Aorta (tissue), 5 donors: ENCODE measurements around the gene ARL9. TPM values are rescaled to one million over a fixed set of nuclear protein-coding genes. Genes with fewer than 3 reads are reported as not detected.

Experiments used
- ATAC-seq: fragments of 200-7000 bp; cut with Tn5 transposase; one replicate; pipeline ENCODE4 v1.9.1; 2022; ENCODE audit warnings: moderate library complexity; ENCODE audit not compliant: low FRiP score
- DNase-seq, 2 donors: peaks; one replicate each; pipeline ENCODE4 v3.0.0-alpha.2; 2020
- H3K27ac ChIP-seq, 2 donors: one replicate each; pipeline ENCODE4 v1.5.1; 2013; ENCODE audit warnings: low read length in 2 of 2, mild to moderate bottlenecking in 2 of 2, moderate library complexity in 2 of 2, control low read depth in 1 of 2, inconsistent platforms in 1 of 2, low read depth in 1 of 2
- H3K27me3 ChIP-seq, 2 donors: one replicate each; pipeline ENCODE4 v1.6.1; 2013; ENCODE audit warnings: control low read depth in 1 of 2, low read length in 1 of 2, mild to moderate bottlenecking in 1 of 2, moderate library complexity in 1 of 2; ENCODE audit not compliant: insufficient read depth in 2 of 2, control insufficient read depth in 1 of 2
- H3K36me3 ChIP-seq, 2 donors: one replicate each; pipeline ENCODE4 v1.6.1; 2013; ENCODE audit warnings: control low read depth in 1 of 2, low read length in 1 of 2, mild to moderate bottlenecking in 1 of 2; ENCODE audit not compliant: insufficient read depth in 2 of 2, control insufficient read depth in 1 of 2
- H3K4me1 ChIP-seq, 2 donors: one replicate each; pipeline ENCODE4 v1.6.1; 2013; ENCODE audit warnings: low read length in 2 of 2, control low read depth in 1 of 2, mild to moderate bottlenecking in 1 of 2, moderate library complexity in 1 of 2; ENCODE audit not compliant: insufficient read depth in 2 of 2, control insufficient read depth in 1 of 2
- H3K4me3 ChIP-seq, 2 donors: one replicate each; pipeline ENCODE4 v1.5.1; 2013; ENCODE audit warnings: low read length in 2 of 2, control low read depth in 1 of 2, mild to moderate bottlenecking in 1 of 2
- H3K9me3 ChIP-seq: one replicate; pipeline ENCODE4 v1.6.1; 2013; ENCODE audit warnings: mild to moderate bottlenecking, low read length; ENCODE audit not compliant: control insufficient read depth
- WGBS, 2 donors: extraction: QIAGEN DNeasy Blood & Tissue Kit; methylation state at CpG; one replicate each; pipeline ENCODE4 v1.1.7; 2013; 5-methylcytosine and 5-hydroxymethylcytosine counted together
- intact Hi-C, 2 donors: fragments of 100-400 bp; cut with DNase I; formaldehyde crosslinking; loops; one replicate each; pipeline versions ENCODE4 v1.14.2 to v1.15.0; 2022
- polyA plus RNA-seq, 2 donors: library from polyadenylated mRNA; stranded (reverse); fragments of 200-250 nt; gene quantifications; one replicate each; pipeline ENCODE4 v1.2.3, GENCODE V29; 2013
- total RNA-seq, 2 donors: library from RNA; stranded (reverse); fragmentation: NEBNext Ultra II Directional; extraction: Animal tissue kit (Norgen Biotek cat#: 25700); gene quantifications; one replicate each; pipeline ENCODE4 v1.2.1, GENCODE V29; 2021
- donor health status: healthy with polysubstance abuse.
- donor health status: Bipolar disorder and iron deficiency.
- donor health status: DM: no; HTN: no; CAD: no.
- donor health status: DM: no; HTN: no; CAD: no.
- donor health status: DM: yes; HTN: yes; CAD: no.

Gene ARL9
- total and polyA plus RNA-seq, 4 donors = 0.15 to 0.51 (median 0.49) TPM; not detected in 1

- H3K9me3 ChIP-seq = no peaks in the 10 kb centered on the region
- DNase-seq = no peak
- H3K4me3 ChIP-seq = no peak overlapping the region
- no peaks in the 10 kb centered on the region for H3K36me3 ChIP-seq
- 98 to 100% methylated on average over 1 of the region's 1 CpG for WGBS, 2 donors
- no peak for ATAC-seq
- no peaks in the 10 kb centered on the region for H3K27me3 ChIP-seq
- H3K4me1 ChIP-seq = no peaks in the 10 kb centered on the region
- intact Hi-C loops = no loop called here
- no peak overlapping the region for H3K27ac ChIP-seq
Measured at GRCh38 chr4:56512166-56512565, 6.6 kb downstream of the ARL9 start.

- Histone ChIP-seq H3K4me1 (no peaks in the 10 kb centered on the region), H3K27me3 (no peaks in the 10 kb centered on the region), H3K27ac (no peak overlapping the region), H3K9me3 (no peaks in the 10 kb centered on the region), H3K36me3 (no peaks in the 10 kb centered on the region), H3K4me3 (no peak overlapping the region)
- DNase-seq = no peak
- intact Hi-C loops = no loop called here
- no peak for ATAC-seq
- WGBS, 2 donors = 58 to 66% methylated on average over 2 of the region's 2 CpGs
Measured at GRCh38 chr4:56513517-56513916, 7.9 kb downstream of the ARL9 start.

- intact Hi-C loops = no loop called here
- WGBS, 2 donors = 2% methylated on average over 63 to 68 of the region's 68 CpGs
- DNase-seq (peak; percentile 92 to 96), ATAC-seq (peak; percentile 95)
- Histone ChIP-seq H3K4me3 (peak overlapping the region; percentile 37 to 75), H3K27ac (no peak overlapping the region), H3K4me1 (peaks cover 0 to 1% of the 10 kb centered on the region in 2 donors), H3K9me3 (no peaks in the 10 kb centered on the region), H3K27me3 (no peaks in the 10 kb centered on the region), H3K36me3 (no peaks in the 10 kb centered on the region)
Measured at GRCh38 chr4:56530269-56531148, 24.9 kb downstream of the ARL9 start.

- ATAC-seq (peak; percentile 26), DNase-seq (no peak)
- WGBS, 2 donors = 27 to 31% methylated on average over 11 of the region's 11 CpGs
- Histone ChIP-seq H3K36me3 (no peaks in the 10 kb centered on the region), H3K27me3 (no peaks in the 10 kb centered on the region), H3K27ac (no peak overlapping the region), H3K4me3 (peak overlapping the region in 1 of 2 donors; percentile 37), H3K9me3 (no peaks in the 10 kb centered on the region), H3K4me1 (peaks cover 0 to 1% of the 10 kb centered on the region in 2 donors)
- intact Hi-C loops = no loop called here
Measured at GRCh38 chr4:56531149-56531770, 25.7 kb downstream of the ARL9 start.

- 49 to 62% methylated on average over 4 of the region's 4 CpGs for WGBS, 2 donors
- Histone ChIP-seq H3K4me1 (peaks cover 0 to 1% of the 10 kb centered on the region in 2 donors), H3K9me3 (no peaks in the 10 kb centered on the region), H3K4me3 (no peak overlapping the region), H3K27ac (no peak overlapping the region), H3K27me3 (no peaks in the 10 kb centered on the region), H3K36me3 (no peaks in the 10 kb centered on the region)
- intact Hi-C loops = no loop called here
- DNase-seq (no peak), ATAC-seq (no peak)
Measured at GRCh38 chr4:56531823-56532222, 26.2 kb downstream of the ARL9 start.

- DNase-seq (no peak), ATAC-seq (no peak)
- intact Hi-C loops = no loop called here
- Histone ChIP-seq H3K9me3 (no peaks in the 10 kb centered on the region), H3K27ac (no peak overlapping the region), H3K27me3 (no peaks in the 10 kb centered on the region), H3K4me1 (peaks cover 0 to 1% of the 10 kb centered on the region in 2 donors), H3K4me3 (no peak overlapping the region), H3K36me3 (no peaks in the 10 kb centered on the region)
- WGBS, 2 donors = 91 to 92% methylated on average over 2 of the region's 2 CpGs
Measured at GRCh38 chr4:56532239-56532638, 26.6 kb downstream of the ARL9 start.

GRCh38 chr4:56535915-56536314, 30.3 kb downstream of the ARL9 start:
- H3K36me3 ChIP-seq = no peaks in the 10 kb centered on the region
- peaks cover 0 to 1% of the 10 kb centered on the region in 2 donors for H3K4me1 ChIP-seq
- no peak overlapping the region for H3K27ac ChIP-seq
- H3K4me3 ChIP-seq = no peak overlapping the region
- WGBS, 2 donors = 77 to 91% methylated on average over 7 of the region's 7 CpGs
- ATAC-seq (no peak), DNase-seq (no peak)
- intact Hi-C loops = no loop called here
- no peaks in the 10 kb centered on the region for H3K27me3 ChIP-seq
- no peaks in the 10 kb centered on the region for H3K9me3 ChIP-seq

- no peaks in the 10 kb centered on the region for H3K27me3 ChIP-seq
- DNase-seq = no peak
- intact Hi-C loops = no loop called here
- H3K27ac ChIP-seq = no peak overlapping the region
- no peak overlapping the region for H3K4me3 ChIP-seq
- no peak for ATAC-seq
- no peaks in the 10 kb centered on the region for H3K9me3 ChIP-seq
- H3K36me3 ChIP-seq = no peaks in the 10 kb centered on the region
- no peaks in the 10 kb centered on the region for H3K4me1 ChIP-seq
- WGBS, 2 donors = 87 to 93% methylated on average over 1 of the region's 1 CpG
Measured at GRCh38 chr4:56537147-56537546, 31.6 kb downstream of the ARL9 start.

- Histone ChIP-seq H3K36me3 (no peaks in the 10 kb centered on the region), H3K4me3 (no peak overlapping the region), H3K27ac (no peak overlapping the region), H3K9me3 (no peaks in the 10 kb centered on the region), H3K27me3 (no peaks in the 10 kb centered on the region), H3K4me1 (no peaks in the 10 kb centered on the region)
- ATAC-seq = no peak
- DNase-seq = no peak
- intact Hi-C loops = loop anchor here in 1 of 2 donors (10.0 kb wide), 1 partner anchor 116 kb away; no protein-coding TSS in a partner anchor
- 92 to 93% methylated on average over 4 of the region's 4 CpGs for WGBS, 2 donors
Measured at GRCh38 chr4:56540826-56541225, 35.2 kb downstream of the ARL9 start.
